K562 (cell line): ENCODE results near the gene DIP2C. TPM values are rescaled to one million over a fixed set of nuclear protein-coding genes. Genes with fewer than 3 reads are reported as not detected.

Experiments
- ATAC-seq: fragments of 200-7000 bp; cut with Tn5 transposase; 3 replicates; pipeline ENCODE4 v1.9.1; 2020; ENCODE audit warnings: moderate library complexity
- BruUV-seq: library from RNA; stranded (reverse); fragments of 400-500 nt; replicated peaks from 2 replicates; lab custom pipeline; 2021; lab: Mats Ljungman, UMichigan
- CTCF ChIA-PET: fragments of 300-600 bp; formaldehyde crosslinking; extraction: SDS; loops from one replicate; lab custom pipeline; 2021; ENCODE audit warnings: low intra/inter-chr PET ratio; lab: Yijun Ruan, JAX
- POLR2A ChIA-PET: fragments of 300-600, 350-650 bp; sonication (Branson Sonifier 250); formaldehyde crosslinking; extraction: SDS; loops from one replicate; lab custom pipeline; 2021; ENCODE audit warnings: antibody characterized with exemption, inconsistent platforms; lab: Yijun Ruan, JAX
- DNase-seq, 4 experiments: peaks; one replicate each; pipeline versions ENCODE4 v3.0.0 to v3.0.0-alpha.2; 2011 to 2018; ENCODE audit warnings: low spot score in 3 of 4, mixed read lengths in 3 of 4; ENCODE audit errors: extremely low read depth in 1 of 4
- FAIRE-seq: peaks from 2 replicates; lab custom pipeline; 2011; peaks lifted over from hg19 to GRCh38; lab: Jason Lieb, UNC
- H2AFZ ChIP-seq: 2 replicates; pipeline ENCODE4 v1.6.0; 2011; ENCODE audit warnings: low read depth, low read length, control low read depth, inconsistent platforms
- H3K27ac ChIP-seq: fragments of 200-600 bp; 3 replicates; pipeline ENCODE4 v1.8.0; 2011; ENCODE audit warnings: low read depth, mild to moderate bottlenecking, control low read depth, inconsistent platforms, low read length, moderate library complexity, mixed read lengths; ENCODE audit errors: extremely low read depth
- H3K27me3 ChIP-seq, 2 experiments: fragments of 300-600 bp in 1 of 2; 2 replicates in 1 of 2; 3 replicates in 1 of 2; pipeline versions ENCODE4 v1.6.0 to v1.8.0; 2011; ENCODE audit warnings: inconsistent platforms in 2 of 2, low read length in 2 of 2, mild to moderate bottlenecking in 1 of 2, mixed read lengths in 1 of 2, moderate library complexity in 1 of 2; ENCODE audit not compliant: control insufficient read depth in 2 of 2, insufficient read depth in 2 of 2
- H3K36me3 ChIP-seq: fragments of 300-600 bp; 3 replicates; pipeline ENCODE4 v1.8.0; 2011; ENCODE audit warnings: mild to moderate bottlenecking, low read length, inconsistent platforms; ENCODE audit not compliant: control insufficient read depth, insufficient read depth
- H3K4me1 ChIP-seq, 2 experiments: fragments of 200-600 bp in 1 of 2; replicated peaks in 1 of 2; 2 replicates in 1 of 2; 3 replicates in 1 of 2; pipeline versions ENCODE4 v1.5.1 to v1.8.0; 2011; ENCODE audit warnings: inconsistent platforms in 2 of 2, low read length in 2 of 2, mild to moderate bottlenecking in 1 of 2, mixed read lengths in 1 of 2, moderate library complexity in 1 of 2; ENCODE audit not compliant: control insufficient read depth in 2 of 2, insufficient read depth in 2 of 2
- H3K4me2 ChIP-seq: 2 replicates; pipeline ENCODE4 v1.6.1; 2011; ENCODE audit warnings: low read length, control low read depth, inconsistent platforms, mixed read lengths; ENCODE audit not compliant: insufficient read depth
- H3K4me3 ChIP-seq: fragments of 200-600 bp; sonication (generic), shearing (Covaris generic); 2 replicates; pipeline ENCODE4 v1.5.1; 2016; ENCODE audit warnings: control low read depth, inconsistent platforms
- H3K79me2 ChIP-seq: fragments of 200-600 bp; 3 replicates; pipeline ENCODE4 v1.8.0; 2011; ENCODE audit warnings: low read length, inconsistent platforms; ENCODE audit not compliant: control insufficient read depth, insufficient read depth
- H3K9ac ChIP-seq, 2 experiments: 2 replicates each; pipeline versions ENCODE4 v1.6.0 to v1.6.1; 2011; ENCODE audit warnings: low read depth in 2 of 2, low read length in 2 of 2, control low read depth in 1 of 2, inconsistent platforms in 1 of 2, mild to moderate bottlenecking in 1 of 2, mixed read lengths in 1 of 2; ENCODE audit not compliant: insufficient read depth in 1 of 2
- H3K9me1 ChIP-seq: one replicate; pipeline ENCODE4 v1.6.0; 2011; ENCODE audit warnings: inconsistent platforms, mild to moderate bottlenecking, low read length, moderate library complexity; ENCODE audit not compliant: control insufficient read depth, insufficient read depth
- H3K9me3 ChIP-seq: replicated peaks from 2 replicates; pipeline ENCODE4 v1.5.1; 2011; ENCODE audit warnings: low read depth, low read length, inconsistent platforms; ENCODE audit not compliant: control insufficient read depth, insufficient read depth
- H4K20me1 ChIP-seq: replicated peaks from 2 replicates; pipeline ENCODE4 v1.6.1; 2011; ENCODE audit warnings: low read length, inconsistent platforms, mixed read lengths; ENCODE audit not compliant: control insufficient read depth, insufficient read depth
- ASH1L ChIP-seq: fragments of 450-650 bp; IDR thresholded peaks from 2 replicates; pipeline ENCODE4 v1.6.1; 2018; ENCODE audit warnings: borderline replicate concordance, mild to moderate bottlenecking, low read depth; ENCODE audit not compliant: partially characterized antibody
- EGR1 ChIP-seq: fragments of 450-650 bp; conservative IDR thresholded peaks from 2 replicates; pipeline ENCODE4 v1.6.1; 2017; ENCODE audit warnings: mild to moderate bottlenecking
- EP300 ChIP-seq: IDR thresholded peaks from 2 replicates; pipeline ENCODE4 v1.6.1; 2012; ENCODE audit warnings: low read length, improper control_type of control experiment
- GTF2F1 ChIP-seq: IDR thresholded peaks from 2 replicates; pipeline ENCODE4 v1.6.1; 2011; ENCODE audit warnings: low read depth, low read length, improper control_type of control experiment
- LEF1 ChIP-seq: fragments of 450-650 bp; IDR thresholded peaks from 2 replicates; pipeline ENCODE4 v1.6.1; 2016; ENCODE audit warnings: mild to moderate bottlenecking
- NFE2 ChIP-seq: IDR thresholded peaks from 2 replicates; pipeline ENCODE4 v1.6.1; 2014; ENCODE audit warnings: antibody characterized with exemption, low read depth
- PML ChIP-seq: IDR thresholded peaks from 2 replicates; pipeline ENCODE4 v1.6.1; 2012; ENCODE audit warnings: low read length, inconsistent platforms
- RBM22 ChIP-seq: fragments of 200-400 bp; formaldehyde crosslinking; IDR thresholded peaks from 2 replicates; pipeline ENCODE4 v1.6.1; 2018; ENCODE audit warnings: low read length, low read depth; ENCODE audit not compliant: poor library complexity, severe bottlenecking
- SMAD4 ChIP-seq: fragments of 250-450 bp; sonication (Bioruptor Pico); conservative IDR thresholded peaks from 2 replicates; pipeline ENCODE4 v1.8.0; 2021; ENCODE audit warnings: inconsistent platforms, mild to moderate bottlenecking, moderate library complexity
- SMARCA4 ChIP-seq: fragments of 450-650 bp; IDR thresholded peaks from 2 replicates; pipeline ENCODE4 v1.6.1; 2016
- TEAD1 ChIP-seq, 2 experiments: fragments of 450-650 bp in 1 of 2; sonication (generic) in 1 of 2; formaldehyde crosslinking; IDR thresholded peaks; 2 replicates each; pipeline versions ENCODE4 v1.4.0 to v1.8.0; 2020 to 2022; ENCODE audit warnings: mild to moderate bottlenecking in 2 of 2, missing genetic modification reagents in 1 of 2
- ZNF133 ChIP-seq: fragments of 250-450 bp; sonication (Bioruptor Pico); IDR thresholded peaks from 2 replicates; pipeline ENCODE4 v1.4.0; 2020; ENCODE audit warnings: mild to moderate bottlenecking
- ZNF217 ChIP-seq: sonication (generic); formaldehyde crosslinking; IDR thresholded peaks from 2 replicates; pipeline ENCODE4 v1.8.0; 2022; ENCODE audit warnings: mild to moderate bottlenecking, missing genetic modification reagents
- ZNF316 ChIP-seq: fragments of 450-650 bp; IDR thresholded peaks from 2 replicates; pipeline ENCODE4 v1.6.1; 2016
- ZNF384 ChIP-seq: IDR thresholded peaks from 2 replicates; pipeline ENCODE4 v1.6.1; 2012; ENCODE audit warnings: low read depth, low read length, improper control_type of control experiment
- ZSCAN32 ChIP-seq: fragments of 450-650 bp; formaldehyde crosslinking; IDR thresholded peaks from 2 replicates; pipeline ENCODE4 v1.4.0; 2020; ENCODE audit warnings: mild to moderate bottlenecking, moderate library complexity
- WGBS: fragments of 100-300 bp; shearing (Covaris generic); methylation state at CpG from one replicate; pipeline ENCODE4 v1.1.6; 2016; ENCODE audit warnings: low coverage, mixed read lengths; ENCODE audit not compliant: insufficient coverage; ENCODE audit errors: missing lambda C conversion rate; 5-methylcytosine and 5-hydroxymethylcytosine counted together
- in situ Hi-C: fragments of 300-500 bp; cut with MboI; formaldehyde crosslinking; loops from 4 replicates; pipeline ENCODE4 v1.15.0; 2018; ENCODE audit warnings: inconsistent platforms, mixed read lengths
- intact Hi-C: fragments of 100-400 bp; cut with micrococcal nuclease; formaldehyde crosslinking; loops from 2 replicates; pipeline ENCODE4 v1.14.2; 2022
- polyA plus RNA-seq, 8 experiments: library from polyadenylated mRNA; depleted of rRNA in 4 of 8; stranded (reverse) in 5 of 8; unstranded in 3 of 8; fragments of >200 nt; fragmentation: Nextera tagmentation in 2 of 8; fragmentation: Illumina TruSeq in 1 of 8; extraction: Ambion mirVana in 2 of 8; extraction: Trizol in 1 of 8; gene quantifications; 2 replicates each; pipeline versions ENCODE4 v1.2.1 to v1.2.3, GENCODE V29; 2011 to 2014; ENCODE audit warnings: inconsistent platforms in 1 of 8, missing spikeins in 1 of 8
- total RNA-seq, 7 experiments: library from RNA; depleted of rRNA in 6 of 7; stranded (reverse); fragments of >200 nt in 6 of 7; fragmentation: Illumina TruSeq in 2 of 7; extraction: Trizol in 2 of 7; gene quantifications; 2 replicates each; pipeline versions ENCODE4 v1.2.1 to v1.2.3, GENCODE V29; 2011 to 2021; ENCODE audit warnings: low replicate concordance in 1 of 7
- TF ChIP-seq, protein P1 (sequence below): fragments of 150-350 bp; conservative IDR thresholded peaks from 2 replicates; pipeline ENCODE4 v1.6.1; 2014; ENCODE audit warnings: low read length
- TF ChIP-seq, protein P2 (sequence below): sonication (generic); formaldehyde crosslinking; IDR thresholded peaks from 2 replicates; pipeline ENCODE4 v1.8.1; 2022; ENCODE audit warnings: missing genetic modification reagents
- TF ChIP-seq, protein P3 (sequence below): fragments of 250-450 bp; sonication (Bioruptor Pico); IDR thresholded peaks from 2 replicates; pipeline ENCODE4 v1.8.0; 2021; ENCODE audit warnings: mild to moderate bottlenecking, moderate library complexity

Gene DIP2C
- total and polyA plus RNA-seq, 9 of the 15 experiments (the other 6 are each of a cell fraction or from before 2014, with no cell fraction given) = 0.01 TPM; not detected in 8

DNA sequence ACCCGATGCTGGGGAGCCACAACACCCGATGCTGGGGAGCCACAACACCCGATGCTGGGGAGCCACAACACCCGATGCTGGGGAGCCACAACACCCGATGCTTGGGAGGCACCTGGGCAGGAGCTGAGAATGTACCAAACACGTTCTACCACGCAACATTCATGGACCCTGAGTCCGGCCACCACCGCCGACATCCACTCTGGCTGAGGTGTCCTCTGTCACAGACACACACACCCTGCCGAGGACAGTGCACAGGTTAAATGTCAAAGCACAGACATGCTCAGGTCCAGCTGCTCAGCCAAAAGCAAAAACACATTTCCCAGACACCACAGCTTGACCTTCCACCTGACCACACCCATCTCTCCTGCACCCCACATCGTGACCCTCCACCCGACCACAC lies 148.4 kb downstream of the DIP2C start (continued):
- TF ChIP-seq ZSCAN32 (CRISPR knock-in tag) (no peak), SMAD4 (CRISPR knock-in tag) (no peak), ZNF384 (no peak), ZNF133 (no peak), ZNF217 (CRISPR knock-in tag) (no peak), GTF2F1 (no peak)
- TF ChIP-seq, protein P1, sequence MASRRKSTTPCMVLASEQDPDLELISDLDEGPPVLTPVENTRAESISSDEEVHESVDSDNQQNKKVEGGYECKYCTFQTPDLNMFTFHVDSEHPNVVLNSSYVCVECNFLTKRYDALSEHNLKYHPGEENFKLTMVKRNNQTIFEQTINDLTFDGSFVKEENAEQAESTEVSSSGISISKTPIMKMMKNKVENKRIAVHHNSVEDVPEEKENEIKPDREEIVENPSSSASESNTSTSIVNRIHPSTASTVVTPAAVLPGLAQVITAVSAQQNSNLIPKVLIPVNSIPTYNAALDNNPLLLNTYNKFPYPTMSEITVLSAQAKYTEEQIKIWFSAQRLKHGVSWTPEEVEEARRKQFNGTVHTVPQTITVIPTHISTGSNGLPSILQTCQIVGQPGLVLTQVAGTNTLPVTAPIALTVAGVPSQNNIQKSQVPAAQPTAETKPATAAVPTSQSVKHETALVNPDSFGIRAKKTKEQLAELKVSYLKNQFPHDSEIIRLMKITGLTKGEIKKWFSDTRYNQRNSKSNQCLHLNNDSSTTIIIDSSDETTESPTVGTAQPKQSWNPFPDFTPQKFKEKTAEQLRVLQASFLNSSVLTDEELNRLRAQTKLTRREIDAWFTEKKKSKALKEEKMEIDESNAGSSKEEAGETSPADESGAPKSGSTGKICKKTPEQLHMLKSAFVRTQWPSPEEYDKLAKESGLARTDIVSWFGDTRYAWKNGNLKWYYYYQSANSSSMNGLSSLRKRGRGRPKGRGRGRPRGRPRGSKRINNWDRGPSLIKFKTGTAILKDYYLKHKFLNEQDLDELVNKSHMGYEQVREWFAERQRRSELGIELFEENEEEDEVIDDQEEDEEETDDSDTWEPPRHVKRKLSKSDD = no peak
- TF ChIP-seq, protein P2, sequence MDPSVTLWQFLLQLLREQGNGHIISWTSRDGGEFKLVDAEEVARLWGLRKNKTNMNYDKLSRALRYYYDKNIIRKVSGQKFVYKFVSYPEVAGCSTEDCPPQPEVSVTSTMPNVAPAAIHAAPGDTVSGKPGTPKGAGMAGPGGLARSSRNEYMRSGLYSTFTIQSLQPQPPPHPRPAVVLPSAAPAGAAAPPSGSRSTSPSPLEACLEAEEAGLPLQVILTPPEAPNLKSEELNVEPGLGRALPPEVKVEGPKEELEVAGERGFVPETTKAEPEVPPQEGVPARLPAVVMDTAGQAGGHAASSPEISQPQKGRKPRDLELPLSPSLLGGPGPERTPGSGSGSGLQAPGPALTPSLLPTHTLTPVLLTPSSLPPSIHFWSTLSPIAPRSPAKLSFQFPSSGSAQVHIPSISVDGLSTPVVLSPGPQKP (CRISPR knock-in tag) = no peak

DNA sequence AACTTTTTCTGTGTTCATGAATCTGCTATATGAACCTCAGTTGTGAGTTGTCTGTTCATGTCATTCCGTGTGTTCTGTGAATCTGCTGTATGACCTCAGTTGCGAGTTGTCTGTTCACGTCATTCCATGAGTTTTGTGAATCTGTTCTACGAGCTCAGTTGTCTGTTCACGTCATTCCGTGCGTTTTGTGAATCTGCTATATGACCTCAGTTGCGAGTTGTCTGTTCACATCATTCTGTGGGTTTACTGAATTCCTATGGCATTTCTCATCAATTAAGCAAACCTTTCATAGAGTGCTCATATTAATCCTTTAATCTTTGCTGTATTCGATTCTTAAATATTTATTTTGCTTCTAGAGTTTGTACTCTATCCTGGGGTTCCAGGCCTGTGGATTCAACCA lies 150.6 kb downstream of the DIP2C start:
- Histone ChIP-seq H4K20me1 (peaks cover 9% of the 10 kb centered on the region; the same call in 1 of the 2 replicates), H3K27ac (no peak overlapping the region), H3K27me3 (peaks cover 20 to 55% of the 10 kb centered on the region in 2 experiments), H3K9me1 (no peaks in the 10 kb centered on the region), H3K79me2 (no peaks in the 10 kb centered on the region), H3K4me3 (no peak overlapping the region), H2AFZ (no peak overlapping the region), H3K4me2 (no peak overlapping the region), H3K9me3 (no peaks in the 10 kb centered on the region; the same call in 1 of the 2 replicates), H3K36me3 (no peaks in the 10 kb centered on the region), H3K4me1 (peaks cover 0 to 4% of the 10 kb centered on the region in 2 experiments; a peak in 2 of 5 replicates), H3K9ac (no peak overlapping the region)
- intact Hi-C loops (no loop called here), in situ Hi-C loops (no loop called here)
- BruUV-seq = no TSS peak
- CTCF ChIA-PET = no interaction called here
- ATAC-seq (no peak), DNase-seq (no peak), FAIRE-seq (no peak)
- WGBS = 1% methylated on average over 9 of the region's 9 CpGs
- POLR2A ChIA-PET = no interaction called here
- TF ChIP-seq NFE2 (no peak), RBM22 (no peak), TEAD1 (CRISPR knock-in tag; IDR thresholded peaks at IDR 0.05) (no peak), PML (no peak), ZNF316 (no peak), LEF1 (no peak), EGR1 (no peak), EP300 (no peak), SMARCA4 (no peak), ASH1L (no peak)
- TF ChIP-seq, protein P3, sequence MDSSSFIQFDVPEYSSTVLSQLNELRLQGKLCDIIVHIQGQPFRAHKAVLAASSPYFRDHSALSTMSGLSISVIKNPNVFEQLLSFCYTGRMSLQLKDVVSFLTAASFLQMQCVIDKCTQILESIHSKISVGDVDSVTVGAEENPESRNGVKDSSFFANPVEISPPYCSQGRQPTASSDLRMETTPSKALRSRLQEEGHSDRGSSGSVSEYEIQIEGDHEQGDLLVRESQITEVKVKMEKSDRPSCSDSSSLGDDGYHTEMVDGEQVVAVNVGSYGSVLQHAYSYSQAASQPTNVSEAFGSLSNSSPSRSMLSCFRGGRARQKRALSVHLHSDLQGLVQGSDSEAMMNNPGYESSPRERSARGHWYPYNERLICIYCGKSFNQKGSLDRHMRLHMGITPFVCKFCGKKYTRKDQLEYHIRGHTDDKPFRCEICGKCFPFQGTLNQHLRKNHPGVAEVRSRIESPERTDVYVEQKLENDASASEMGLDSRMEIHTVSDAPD (CRISPR knock-in tag) = no peak
